Endothelial cell of umbilical vein (primary cell): ENCODE measurements around the gene KCNE1. TPM values are rescaled to one million over a fixed set of nuclear protein-coding genes. Genes with fewer than 3 reads are reported as not detected.
"Not testable (repeated sequence)": the region's sequence is repeated elsewhere in the genome, so short reads cannot be mapped to it uniquely, and the experiment has no call there.

Experiments
- BruUV-seq: library from RNA; stranded (reverse); fragments of 400-500 nt; replicated peaks from 2 replicates; lab custom pipeline; 2021; lab: Mats Ljungman, UMichigan
- CTCF ChIA-PET: fragments of 300-600, 350-600 bp; sonication (Branson Sonifier 250); formaldehyde crosslinking; loops from one replicate; lab custom pipeline; 2021; ENCODE audit warnings: antibody characterized with exemption, inconsistent platforms; lab: Charles Lee
- POLR2A ChIA-PET: fragments of 300-600, 350-600 bp; sonication (Branson Sonifier 250); formaldehyde crosslinking; loops from one replicate; lab custom pipeline; 2021; ENCODE audit warnings: antibody characterized with exemption, inconsistent platforms; lab: Charles Lee
- DNase-seq: peaks from one replicate; pipeline ENCODE4 v3.0.0-alpha.2; 2011; ENCODE audit warnings: low read depth, low spot score
- FAIRE-seq: peaks from 2 replicates; lab custom pipeline; 2011; peaks lifted over from hg19 to GRCh38; lab: Jason Lieb, UNC
- H2AFZ ChIP-seq: 2 replicates; pipeline ENCODE4 v1.6.0; 2012; ENCODE audit warnings: low read depth, low read length, control low read depth, inconsistent platforms
- H3K27ac ChIP-seq: 2 replicates; pipeline ENCODE4 v1.5.1; 2011; ENCODE audit warnings: low read depth, mild to moderate bottlenecking, control low read depth, low read length, moderate library complexity; ENCODE audit not compliant: insufficient read depth
- H3K27me3 ChIP-seq, 2 experiments: 2 replicates each; pipeline versions ENCODE4 v1.6.0 to v1.6.1; 2011; ENCODE audit warnings: low read length in 2 of 2, mixed read lengths in 1 of 2; ENCODE audit not compliant: control insufficient read depth in 2 of 2, insufficient read depth in 2 of 2
- H3K36me3 ChIP-seq, 2 experiments: 2 replicates in 1 of 2; 3 replicates in 1 of 2; pipeline ENCODE4 v1.5.1; 2011; ENCODE audit warnings: low read length in 2 of 2, mild to moderate bottlenecking in 1 of 2, moderate library complexity in 1 of 2; ENCODE audit not compliant: control insufficient read depth in 2 of 2, insufficient read depth in 2 of 2; ENCODE audit errors: extremely low read depth in 1 of 2
- H3K4me1 ChIP-seq: 3 replicates; pipeline ENCODE4 v1.5.1; 2011; ENCODE audit warnings: mild to moderate bottlenecking, low read length; ENCODE audit not compliant: control insufficient read depth, insufficient read depth; ENCODE audit errors: extremely low read depth
- H3K4me2 ChIP-seq: 2 replicates; pipeline ENCODE4 v1.6.1; 2011; ENCODE audit warnings: low read length, control low read depth, mixed read lengths; ENCODE audit not compliant: insufficient read depth
- H3K4me3 ChIP-seq, 3 experiments: fragments of 200-600 bp in 1 of 3; sonication (generic), shearing (Covaris generic) in 1 of 3; replicated peaks in 1 of 3; 2 replicates each; pipeline ENCODE4 v1.5.1; 2011 to 2016; ENCODE audit warnings: control low read depth in 3 of 3, low read length in 3 of 3, mild to moderate bottlenecking in 2 of 3, inconsistent platforms in 1 of 3, low read depth in 1 of 3, moderate library complexity in 1 of 3; ENCODE audit not compliant: insufficient read depth in 1 of 3
- H3K79me2 ChIP-seq: 2 replicates; pipeline ENCODE4 v1.6.0; 2012; ENCODE audit warnings: low read length, inconsistent platforms; ENCODE audit not compliant: control insufficient read depth, insufficient read depth
- H3K9ac ChIP-seq: replicated peaks from 2 replicates; pipeline ENCODE3; 2011; ENCODE audit warnings: low read length, control low read depth; ENCODE audit not compliant: insufficient read depth; ENCODE audit errors: extremely low read depth
- H3K9me1 ChIP-seq: replicated peaks from 3 replicates; pipeline ENCODE4 v1.6.0; 2011; ENCODE audit warnings: mild to moderate bottlenecking, low read length; ENCODE audit not compliant: control insufficient read depth, insufficient read depth; ENCODE audit errors: extremely low read depth
- H3K9me3 ChIP-seq: replicated peaks from 2 replicates; pipeline ENCODE4 v1.5.1; 2012; ENCODE audit warnings: low read length, inconsistent platforms; ENCODE audit not compliant: control insufficient read depth, insufficient read depth
- H4K20me1 ChIP-seq: replicated peaks from 2 replicates; pipeline ENCODE3; 2011; ENCODE audit warnings: mild to moderate bottlenecking, low read length; ENCODE audit not compliant: control insufficient read depth, insufficient read depth; ENCODE audit errors: extremely low read depth
- dilution Hi-C: fragments of 300-500 bp; cut with MboI; formaldehyde crosslinking; loops from one replicate; pipeline ENCODE4 v1.15.0; 2019; ENCODE audit warnings: low sequenced_read_pairs; ENCODE audit not compliant: extremely low pct_ligation_motif_present
- intact Hi-C: fragments of 100-400 bp; cut with micrococcal nuclease; formaldehyde crosslinking; loops from one replicate; pipeline ENCODE4 v1.10.0; 2022
- polyA plus RNA-seq, 4 experiments: library from polyadenylated mRNA; depleted of rRNA in 3 of 4; stranded (reverse) in 3 of 4; unstranded in 1 of 4; fragments of >200 nt; gene quantifications; 2 replicates each; pipeline versions ENCODE4 v1.2.1 to v1.2.3, GENCODE V29; 2011 to 2012; ENCODE audit warnings: missing spikeins in 1 of 4
- small RNA-seq: library from RNA; depleted of rRNA; stranded (forward); fragments of <200 nt; gene quantifications from one replicate; pipeline ENCODE3, GENCODE V24; 2012; ENCODE audit warnings: low replicate concordance, low read depth; ENCODE audit not compliant: insufficient read depth, insufficient read length
- total RNA-seq: library from RNA; stranded (reverse); gene quantifications from 2 replicates; pipeline ENCODE4 v1.2.3, GENCODE V29; 2021

The KCNE1 gene
- total and polyA plus RNA-seq, 2 donors (not counting 3 experiments of a cell fraction or from before 2014, with no cell fraction given), result 0.10 to 0.38 TPM

- H3K27ac ChIP-seq, H3K4me1 ChIP-seq, CTCF ChIA-PET, POLR2A ChIA-PET, intact Hi-C loops, H4K20me1 ChIP-seq, H3K9me1 ChIP-seq, H3K36me3 ChIP-seq, H3K79me2 ChIP-seq, H3K27me3 ChIP-seq, H3K4me3 ChIP-seq, dilution Hi-C loops, H3K4me2 ChIP-seq, FAIRE-seq, BruUV-seq, H3K9me3 ChIP-seq, DNase-seq, H2AFZ ChIP-seq, H3K9ac ChIP-seq: not testable (repeated sequence)
Observed at GRCh38 chr21:34400522-34400921, 111.5 kb downstream of the KCNE1 start.

Small RNA genes lying within 50 kb of the gene (small RNA-seq; reads per million reads assigned to genes)
- gene RF00614, result not detected

Other genes with a start within 250 kb of the KCNE1 start
- gene KCNE2, start 148.2 kb downstream of the KCNE1 start, total RNA-seq, result not detected in 2 replicates
- gene KCNE2, start 148.2 kb downstream of the KCNE1 start, polyA plus RNA-seq, result not detected in 2 replicates
- gene SMIM11, start 136.7 kb downstream of the KCNE1 start, total RNA-seq, result 1.5 and 2.9 TPM in 2 replicates
- gene SMIM11, start 136.7 kb downstream of the KCNE1 start, polyA plus RNA-seq, result 1.4 and 2.9 TPM in 2 replicates
- not detected in 2 replicates for gene SMIM34, start 88.3 kb downstream of the KCNE1 start, total RNA-seq
- gene SMIM34, start 88.3 kb downstream of the KCNE1 start, polyA plus RNA-seq, result not detected in 2 replicates
- 15.9 and 16.5 TPM in 2 replicates for gene RCAN1, start 102.9 kb upstream of the KCNE1 start, total RNA-seq
- 6.4 and 9.7 TPM in 2 replicates for gene RCAN1, start 102.9 kb upstream of the KCNE1 start, polyA plus RNA-seq
- gene CLIC6, start 156.8 kb upstream of the KCNE1 start, total RNA-seq, result not detected in 2 replicates
- gene CLIC6, start 156.8 kb upstream of the KCNE1 start, polyA plus RNA-seq, result not detected in 2 replicates